Raji (cell line): ENCODE results near the gene ARMCX2.

Experiments
- POLR2A ChIP-seq: IDR thresholded peaks from 2 replicates; pipeline ENCODE4 v1.6.1; 2011; ENCODE audit warnings: low read depth, low read length, control low read depth; ENCODE audit not compliant: insufficient read depth

ARMCX2 gene

GRCh38 chrX:101659601-101660063 lies at the start of gene ARMCX2:
Gene ARMCX2 (minus strand): TSS chrX:101659850. CDS start chrX:101657588, 2,262 bp downstream.
- TF ChIP-seq POLR2A, result no peak

- no peak for TF ChIP-seq POLR2A
Measured at GRCh38 chrX:101709384-101709783, 49.7 kb upstream of the ARMCX2 start.

- TF ChIP-seq POLR2A, result no peak
Measured at GRCh38 chrX:101708163-101708562, 48.5 kb upstream of the ARMCX2 start.

GRCh38 chrX:101693476-101693875 lies 33.8 kb upstream of the ARMCX2 start:
- no peak for TF ChIP-seq POLR2A

- TF ChIP-seq POLR2A, result no peak
Measured at GRCh38 chrX:101691835-101692234, 32.2 kb upstream of the ARMCX2 start.

GRCh38 chrX:101686574-101686973 lies 26.9 kb upstream of the ARMCX2 start:
- no peak for TF ChIP-seq POLR2A

- no peak for TF ChIP-seq POLR2A
Measured at GRCh38 chrX:101685923-101686322, 26.3 kb upstream of the ARMCX2 start.

- no peak for TF ChIP-seq POLR2A
Measured at GRCh38 chrX:101682723-101683122, 23.1 kb upstream of the ARMCX2 start.

- TF ChIP-seq POLR2A, result no peak
Measured at GRCh38 chrX:101677028-101677427, 17.4 kb upstream of the ARMCX2 start.

GRCh38 chrX:101676571-101676970 lies 16.9 kb upstream of the ARMCX2 start:
- no peak for TF ChIP-seq POLR2A

GRCh38 chrX:101668143-101668542 lies 8.5 kb upstream of the ARMCX2 start:
- TF ChIP-seq POLR2A, result no peak

- TF ChIP-seq POLR2A, result no peak
Measured at GRCh38 chrX:101658661-101659491, 774 bp downstream of the ARMCX2 start.

- no peak for TF ChIP-seq POLR2A
Measured at GRCh38 chrX:101657495-101657894, 2.2 kb downstream of the ARMCX2 start.

GRCh38 chrX:101656817-101657216 lies 2.8 kb downstream of the ARMCX2 start:
- no peak for TF ChIP-seq POLR2A

- no peak for TF ChIP-seq POLR2A
Measured at GRCh38 chrX:101655534-101655933, 4.1 kb downstream of the ARMCX2 start.

- TF ChIP-seq POLR2A, result no peak
Measured at GRCh38 chrX:101642093-101642492, 17.6 kb downstream of the ARMCX2 start.

GRCh38 chrX:101639583-101639982 lies 20.1 kb downstream of the ARMCX2 start:
- no peak for TF ChIP-seq POLR2A

- no peak for TF ChIP-seq POLR2A
Measured at GRCh38 chrX:101619364-101619763, 40.3 kb downstream of the ARMCX2 start.
